Gastroesophageal sphincter (tissue), 3 donors: ENCODE data around the gene ARHGAP18.

Experiments used
- CTCF ChIP-seq, 4 experiments: fragments of 200-600 bp in 2 of 4; fragments of 450-650 bp in 2 of 4; sonication (generic) in 1 of 4; IDR thresholded peaks; one replicate each; pipeline ENCODE4 v1.5.1; 2017 to 2019; ENCODE audit warnings: antibody characterized with exemption in 4 of 4, mild to moderate bottlenecking in 2 of 4, moderate library complexity in 2 of 4
- EP300 ChIP-seq: sonication (generic); formaldehyde crosslinking; IDR thresholded peaks from one replicate; pipeline ENCODE4 v1.6.1; 2017; ENCODE audit warnings: antibody characterized with exemption, mild to moderate bottlenecking
- POLR2A ChIP-seq, 2 donors: fragments of 450-650 bp; IDR thresholded peaks; one replicate each; pipeline ENCODE4 v1.6.1; 2017; ENCODE audit warnings: antibody characterized with exemption in 2 of 2, mild to moderate bottlenecking in 2 of 2, moderate library complexity in 1 of 2
- POLR2AphosphoS5 ChIP-seq: sonication (generic); formaldehyde crosslinking; IDR thresholded peaks from one replicate; pipeline ENCODE4 v1.6.1; 2017; ENCODE audit warnings: antibody characterized with exemption

- no peak for TF ChIP-seq CTCF (IDR thresholded peaks at IDR 0.05)
- TF ChIP-seq POLR2AphosphoS5, result no peak
- TF ChIP-seq POLR2A (IDR thresholded peaks at IDR 0.05), result no peak
- no peak for TF ChIP-seq EP300
Measured at GRCh38 chr6:129667034-129667433, 42.9 kb downstream of the ARHGAP18 start.
